NCI-H82 treated with DMSO at 0.1 percent for 48 hours (cell line): Measurements from ENCODE around the gene TBC1D32.
"Not testable (repeated sequence)": the region's sequence is repeated elsewhere in the genome, so short reads cannot be mapped to it uniquely, and the experiment has no call there.

Experiments
- DNase-seq: peaks from one replicate; lab custom pipeline; 2025; ENCODE audit not compliant: unreplicated experiment; lab: John Stamatoyannopoulos, UW

The TBC1D32 gene

GRCh38 chr6:121235386-121235785 is 98.9 kb downstream of the TBC1D32 start:
- DNase-seq, result no peak

DNA sequence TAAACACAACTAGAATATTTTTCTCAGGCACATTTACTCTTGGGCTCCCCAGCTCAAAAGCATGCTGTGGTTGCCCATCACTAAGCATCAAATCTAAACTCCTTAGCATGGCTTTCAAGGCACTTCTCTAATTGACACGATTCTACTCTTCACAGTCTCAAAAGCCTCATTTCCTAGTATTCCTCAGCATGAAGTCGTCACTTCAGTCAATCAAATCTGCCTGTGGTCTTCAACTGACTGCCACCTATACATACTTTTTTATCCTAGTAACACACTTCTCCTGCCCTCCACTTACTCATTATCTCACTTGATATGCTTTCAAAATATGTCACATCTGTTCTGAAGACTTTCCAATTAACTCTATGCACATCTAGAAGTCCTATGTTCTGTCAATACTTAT is 110.3 kb downstream of the TBC1D32 start:
- DNase-seq, result no peak

GRCh38 chr6:121223212-121223611 is 111.1 kb downstream of the TBC1D32 start:
- no peak for DNase-seq

GRCh38 chr6:121222656-121223055 is 111.6 kb downstream of the TBC1D32 start:
- DNase-seq, result no peak

DNA sequence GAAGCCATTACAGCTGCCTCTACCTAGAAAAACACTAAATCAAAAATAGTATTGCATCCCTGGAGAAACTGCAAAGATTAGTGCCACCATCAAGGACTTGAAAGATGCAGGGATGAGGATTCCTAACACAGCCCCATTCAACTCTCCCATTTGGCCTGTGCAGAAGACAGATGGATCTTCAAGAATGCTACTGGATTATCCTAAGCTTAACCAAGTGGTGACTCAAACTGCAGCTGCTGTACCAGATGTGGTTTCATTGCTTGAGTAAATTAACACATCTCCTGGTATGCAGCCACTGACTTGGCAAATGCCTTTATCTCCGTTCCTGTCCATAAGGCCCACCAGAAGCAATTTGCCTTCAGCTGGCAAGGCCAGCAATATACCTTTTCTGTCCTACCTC is 117.4 kb downstream of the TBC1D32 start:
- DNase-seq, result peak; percentile 71

DNA sequence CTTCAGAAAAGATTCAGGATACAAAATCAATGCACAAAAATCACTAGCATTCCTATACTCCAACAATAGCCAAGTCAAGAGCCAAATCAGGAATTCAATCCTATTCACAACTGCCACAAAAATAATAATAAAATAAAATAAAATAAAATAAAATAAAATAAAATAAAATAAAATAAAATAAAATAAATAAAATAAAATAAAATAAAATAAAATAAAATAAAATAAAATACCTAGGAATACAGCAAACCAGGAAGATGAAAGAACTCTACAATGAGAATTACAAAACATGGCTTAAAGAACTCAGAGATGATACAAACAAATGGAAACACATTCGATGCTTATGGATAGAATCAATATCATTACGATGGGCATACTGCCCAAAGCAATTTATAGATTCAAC is 120.9 kb downstream of the TBC1D32 start:
- not testable (repeated sequence) for DNase-seq

DNA sequence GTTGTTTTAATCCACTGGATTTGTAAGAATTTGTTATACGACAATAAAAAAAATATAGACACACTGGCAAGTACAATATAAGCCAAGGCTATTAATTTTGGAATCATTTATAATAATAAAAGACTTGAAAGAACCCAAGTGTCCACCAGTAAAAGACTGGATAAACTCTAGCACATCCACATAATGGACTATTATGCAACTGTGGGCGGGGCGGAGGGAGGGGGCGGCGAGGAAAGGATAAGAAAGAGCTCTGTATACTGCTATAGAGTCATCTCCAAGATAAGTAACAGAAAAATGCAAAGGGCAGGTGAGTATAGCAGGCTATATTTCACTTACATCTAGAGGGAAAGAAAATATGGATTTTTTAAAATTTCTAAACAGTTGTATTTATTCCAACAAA is 123.3 kb downstream of the TBC1D32 start:
- DNase-seq, result no peak

DNA sequence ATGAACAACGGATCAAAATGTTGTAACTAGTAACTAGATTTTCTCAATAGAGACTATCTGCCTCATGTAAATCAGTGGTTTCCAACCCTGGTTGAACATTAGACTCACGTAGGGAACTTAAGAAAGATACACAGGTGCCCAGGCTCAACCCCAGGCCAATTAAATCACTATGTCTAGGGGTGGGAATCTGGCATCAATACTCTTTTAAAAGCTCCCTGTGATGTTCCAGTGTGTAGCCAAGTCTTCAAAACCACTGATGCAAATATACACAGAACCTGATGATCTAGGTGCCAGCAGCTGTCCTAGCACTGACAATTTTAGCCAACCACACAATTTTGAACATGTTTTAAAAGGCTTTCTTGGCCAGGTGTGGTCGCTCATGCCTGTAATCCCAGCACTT is 128.7 kb downstream of the TBC1D32 start:
- no peak for DNase-seq

DNA sequence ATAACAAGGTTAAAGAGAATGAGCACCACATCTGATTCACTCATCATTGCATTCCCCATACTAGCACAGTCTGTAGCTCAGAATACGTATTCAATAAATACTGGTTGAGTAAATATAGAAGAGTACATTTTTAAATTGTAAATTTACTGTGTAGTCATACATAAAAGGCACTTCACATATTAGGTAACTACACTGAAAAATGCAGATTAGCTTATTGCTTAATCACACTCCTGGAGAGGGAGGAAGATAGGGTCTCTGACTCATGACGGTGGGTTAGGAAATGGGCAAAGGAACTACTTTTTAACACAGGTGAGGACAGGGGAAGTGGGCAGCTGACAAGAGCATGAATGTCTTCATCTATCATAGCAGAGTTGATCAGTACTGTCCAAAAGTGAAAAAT is 133.2 kb downstream of the TBC1D32 start:
- no peak for DNase-seq

GRCh38 chr6:121196042-121196441 is 138.2 kb downstream of the TBC1D32 start:
- not testable (repeated sequence) for DNase-seq

- DNase-seq, result no peak
These were observed 144.2 kb downstream of the TBC1D32 start for GRCh38 chr6:121190122-121190521.

GRCh38 chr6:121188356-121188755 is 145.9 kb downstream of the TBC1D32 start:
- DNase-seq, result peak; percentile 3

- no peak for DNase-seq
These were observed 146.5 kb downstream of the TBC1D32 start for GRCh38 chr6:121187833-121188200.

- DNase-seq, result no peak
These were observed 147.0 kb downstream of the TBC1D32 start for GRCh38 chr6:121187200-121187832.

GRCh38 chr6:121183742-121184141 is 150.5 kb downstream of the TBC1D32 start:
- DNase-seq, result no peak

DNA sequence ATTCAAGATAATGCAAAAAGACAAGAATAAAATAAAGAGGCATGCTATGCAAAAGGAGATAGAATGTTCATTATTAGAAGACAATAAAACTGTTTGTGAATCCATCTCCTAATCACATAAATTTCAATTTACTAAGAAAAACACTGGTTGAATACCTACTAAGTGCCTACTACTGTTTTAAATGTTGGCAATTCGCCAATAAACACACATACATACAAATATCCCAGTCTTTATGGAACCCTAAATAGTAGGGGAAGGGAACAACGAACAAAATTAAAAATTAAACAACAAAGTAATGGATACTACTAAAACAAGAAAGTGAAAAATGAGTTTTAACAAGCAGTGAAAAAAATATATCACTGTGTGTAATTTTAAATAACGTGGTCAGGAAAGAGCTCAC is 158.5 kb downstream of the TBC1D32 start:
- DNase-seq, result no peak

DNA sequence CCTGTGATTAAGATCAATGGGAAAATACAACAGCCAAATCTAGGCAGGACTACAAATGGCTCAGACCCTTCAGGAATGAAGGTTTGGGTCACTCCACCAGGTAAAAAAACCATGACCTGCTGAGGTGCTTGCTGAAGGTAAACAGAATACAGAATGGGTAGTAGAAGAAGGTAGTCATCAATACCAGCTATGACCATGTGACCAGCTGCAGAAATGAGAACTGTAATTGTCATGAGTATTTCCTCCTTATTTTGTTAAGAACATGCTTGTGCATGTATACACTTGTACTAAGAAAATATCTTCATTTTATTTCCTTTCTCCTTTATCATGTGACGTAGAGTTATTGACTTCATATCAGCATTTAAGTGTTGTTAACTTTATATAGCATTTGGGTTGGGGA is 161.8 kb downstream of the TBC1D32 start:
- not testable (repeated sequence) for DNase-seq

- DNase-seq, result no peak
These were observed 162.4 kb downstream of the TBC1D32 start for GRCh38 chr6:121171879-121172278.

- DNase-seq, result no peak
These were observed 172.4 kb downstream of the TBC1D32 start for GRCh38 chr6:121161886-121162285.

GRCh38 chr6:121160276-121160675 is 174.0 kb downstream of the TBC1D32 start:
- no peak for DNase-seq

DNA sequence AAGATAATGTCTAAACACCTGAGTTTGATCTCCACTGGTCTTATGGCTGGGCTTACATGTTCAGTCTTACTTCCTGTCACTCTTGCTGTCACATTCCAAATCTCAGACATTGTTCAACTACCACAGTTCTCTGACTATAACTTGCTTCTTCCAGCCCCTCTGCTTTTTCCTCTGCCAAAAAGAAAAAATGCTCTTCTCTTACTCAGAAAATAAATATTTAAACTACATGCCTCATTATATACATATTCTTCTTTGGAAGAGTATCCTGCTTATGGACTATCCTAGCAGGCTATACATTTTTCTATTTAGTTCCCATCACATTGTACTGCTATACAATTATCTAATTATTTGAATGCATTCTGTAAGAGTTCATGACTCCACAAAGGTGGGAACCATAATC is 175.4 kb downstream of the TBC1D32 start:
- no peak for DNase-seq

DNA sequence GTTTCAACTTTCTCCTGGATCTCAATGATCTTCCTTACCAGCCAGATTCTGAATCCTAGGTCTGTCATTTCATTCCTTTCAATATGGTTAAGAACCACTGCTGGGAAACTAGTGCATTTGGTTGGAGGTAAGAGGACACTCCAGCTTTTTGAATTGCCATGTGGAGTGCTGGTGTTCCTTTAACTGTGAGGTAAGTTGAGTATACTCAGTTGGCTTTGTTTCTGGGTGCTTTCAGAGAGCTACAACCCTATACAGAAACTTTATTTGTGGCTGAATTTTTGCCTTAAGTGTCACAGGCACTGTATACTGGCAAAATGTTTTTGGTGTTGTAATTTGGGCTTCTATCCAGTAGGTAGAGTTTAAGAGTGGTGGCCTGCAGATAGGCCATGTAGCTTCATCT is 175.8 kb downstream of the TBC1D32 start:
- DNase-seq, result no peak

GRCh38 chr6:121157906-121158305 is 176.4 kb downstream of the TBC1D32 start:
- DNase-seq, result no peak

DNA sequence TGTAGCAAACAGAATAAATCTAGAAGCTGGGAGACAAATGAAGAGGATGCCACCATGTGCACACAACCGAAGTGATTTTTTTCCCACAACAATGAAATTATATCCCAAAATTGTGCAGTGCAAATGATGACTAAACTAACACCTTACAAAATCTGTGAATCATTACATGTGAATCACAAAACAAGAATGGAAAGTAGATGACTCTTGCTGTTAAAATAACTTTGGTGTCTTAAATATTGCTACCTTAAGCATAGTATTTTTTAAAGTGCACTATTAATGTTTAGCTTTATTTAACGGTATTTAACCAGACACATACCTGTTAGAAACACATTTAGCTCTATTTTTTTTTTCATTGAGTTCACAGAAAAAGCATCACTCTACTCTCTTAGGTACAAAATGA is 190.8 kb downstream of the TBC1D32 start:
- DNase-seq, result no peak
